Activated CD4-positive, alpha-beta memory T cell treated with anti-CD3 and anti-CD28 coated beads for 36 hours (primary cell): ENCODE data around the gene KAT6B. TPM values are rescaled to one million over a fixed set of nuclear protein-coding genes. Genes with fewer than 3 reads are reported as not detected.

ENCODE experiments used
- CTCF ChIA-PET: fragments of 350-600 bp; sonication (Branson Sonifier 250); formaldehyde crosslinking; loops from one replicate; lab custom pipeline; 2021; ENCODE audit warnings: antibody characterized with exemption, inconsistent platforms; lab: Charles Lee
- POLR2A ChIA-PET: fragments of 350-600 bp; sonication (Branson Sonifier 250); formaldehyde crosslinking; loops from one replicate; lab custom pipeline; 2021; ENCODE audit warnings: antibody characterized with exemption; lab: Charles Lee
- DNase-seq: peaks from one replicate; pipeline ENCODE4 v3.0.0-alpha.2; 2020
- H3K27ac Mint-ChIP-seq: one replicate; pipeline ENCODE4 v1.8.0; 2021; ENCODE audit warnings: mixed read lengths
- H3K27me3 Mint-ChIP-seq: one replicate; pipeline ENCODE4 v1.8.0; 2021; ENCODE audit warnings: mixed read lengths
- H3K36me3 Mint-ChIP-seq: one replicate; pipeline ENCODE4 v1.8.0; 2021; ENCODE audit warnings: mixed read lengths
- H3K4me1 Mint-ChIP-seq: one replicate; pipeline ENCODE4 v1.8.0; 2021; ENCODE audit warnings: low read depth, mixed read lengths
- H3K4me3 Mint-ChIP-seq: one replicate; pipeline ENCODE4 v1.8.0; 2021; ENCODE audit warnings: mild to moderate bottlenecking, mixed read lengths
- H3K9me3 Mint-ChIP-seq: one replicate; pipeline ENCODE4 v1.8.0; 2021; ENCODE audit warnings: mixed read lengths
- intact Hi-C: fragments of 100-400 bp; cut with micrococcal nuclease; formaldehyde crosslinking; loops from one replicate; pipeline ENCODE4 v1.15.1; 2023
- total RNA-seq, 2 experiments: library from RNA; stranded (reverse); gene quantifications; one replicate each; pipeline ENCODE4 v1.2.3, GENCODE V29; 2021

The KAT6B gene
- total RNA-seq, 2 experiments from 2014 or later = 17.4 to 20.5 TPM

GRCh38 chr10:74988054-74988775 is 161.8 kb downstream of the KAT6B start:
- Mint-ChIP-seq H3K27ac (no peak overlapping the region), H3K36me3 (peaks cover 14% of the 10 kb centered on the region), H3K4me3 (no peak overlapping the region), H3K4me1 (peaks cover 9% of the 10 kb centered on the region), H3K9me3 (no peaks in the 10 kb centered on the region), H3K27me3 (no peaks in the 10 kb centered on the region)
- DNase-seq = no peak
- POLR2A ChIA-PET = no interaction called here
- intact Hi-C loops = no loop called here
- CTCF ChIA-PET = interaction anchor here (0.8 kb wide), 1 partner anchor 163 kb away, joined by 3 read pairs; no protein-coding TSS in a partner anchor

- POLR2A ChIA-PET = no interaction called here
- Mint-ChIP-seq H3K4me3 (no peak overlapping the region), H3K27me3 (no peaks in the 10 kb centered on the region), H3K27ac (no peak overlapping the region), H3K4me1 (peaks cover 9% of the 10 kb centered on the region), H3K9me3 (no peaks in the 10 kb centered on the region), H3K36me3 (peaks cover 14% of the 10 kb centered on the region)
- intact Hi-C loops = no loop called here
- CTCF ChIA-PET = interaction anchor here (0.8 to 1.0 kb wide), 2 partner anchors 32 to 164 kb away, joined by 3 read pairs; no protein-coding TSS in a partner anchor
- DNase-seq = no peak
Observed at GRCh38 chr10:74988832-74989561, 162.6 kb downstream of the KAT6B start.

- Mint-ChIP-seq H3K4me1 (peaks cover 17% of the 10 kb centered on the region), H3K36me3 (peaks cover 19% of the 10 kb centered on the region), H3K27me3 (no peaks in the 10 kb centered on the region), H3K9me3 (no peaks in the 10 kb centered on the region), H3K27ac (no peak overlapping the region), H3K4me3 (no peak overlapping the region)
- POLR2A ChIA-PET = interaction anchor here (1.2 kb wide), 1 partner anchor 13 kb away, joined by 4 read pairs; no protein-coding TSS in a partner anchor
- CTCF ChIA-PET = interaction anchor here (0.7 to 1.3 kb wide), 2 partner anchors 12 to 159 kb away, joined by 3 to 4 read pairs; no protein-coding TSS in a partner anchor
- no peak for DNase-seq
- intact Hi-C loops = no loop called here
Observed at GRCh38 chr10:74991435-74991834, 165.0 kb downstream of the KAT6B start.

- Mint-ChIP-seq H3K36me3 (peaks cover 19% of the 10 kb centered on the region), H3K27me3 (no peaks in the 10 kb centered on the region), H3K9me3 (no peaks in the 10 kb centered on the region), H3K4me1 (peaks cover 17% of the 10 kb centered on the region), H3K4me3 (no peak overlapping the region), H3K27ac (no peak overlapping the region)
- intact Hi-C loops = no loop called here
- CTCF ChIA-PET = no interaction called here
- POLR2A ChIA-PET = no interaction called here
- no peak for DNase-seq
Observed at GRCh38 chr10:74992068-74992467, 165.7 kb downstream of the KAT6B start.

- Mint-ChIP-seq H3K27ac (no peak overlapping the region), H3K27me3 (no peaks in the 10 kb centered on the region), H3K4me3 (no peak overlapping the region), H3K4me1 (peaks cover 12% of the 10 kb centered on the region), H3K9me3 (no peaks in the 10 kb centered on the region), H3K36me3 (peaks cover 13% of the 10 kb centered on the region)
- ChIA-PET POLR2A (no interaction called here), CTCF (no interaction called here)
- no peak for DNase-seq
- intact Hi-C loops = no loop called here
Observed at GRCh38 chr10:74993649-74994048, 167.2 kb downstream of the KAT6B start.

- POLR2A ChIA-PET = no interaction called here
- H3K4me3 Mint-ChIP-seq = no peak overlapping the region
- CTCF ChIA-PET = interaction anchor here (0.7 kb wide), 1 partner anchor 133 kb away, joined by 3 read pairs; no protein-coding TSS in a partner anchor
- H3K4me1 Mint-ChIP-seq = peaks cover 13% of the 10 kb centered on the region
- no peaks in the 10 kb centered on the region for H3K9me3 Mint-ChIP-seq
- no peak overlapping the region for H3K27ac Mint-ChIP-seq
- peaks cover 12% of the 10 kb centered on the region for H3K36me3 Mint-ChIP-seq
- H3K27me3 Mint-ChIP-seq = no peaks in the 10 kb centered on the region
- intact Hi-C loops = no loop called here
- no peak for DNase-seq
Observed at GRCh38 chr10:74994854-74995253, 168.5 kb downstream of the KAT6B start.

- Mint-ChIP-seq H3K4me1 (peaks cover 21% of the 10 kb centered on the region), H3K4me3 (no peak overlapping the region), H3K27ac (no peak overlapping the region), H3K36me3 (peaks cover 12% of the 10 kb centered on the region), H3K27me3 (no peaks in the 10 kb centered on the region), H3K9me3 (no peaks in the 10 kb centered on the region)
- DNase-seq = no peak
- CTCF ChIA-PET = no interaction called here
- intact Hi-C loops = no loop called here
- POLR2A ChIA-PET = no interaction called here
Observed at GRCh38 chr10:74995806-74996205, 169.4 kb downstream of the KAT6B start.

- Mint-ChIP-seq H3K9me3 (no peaks in the 10 kb centered on the region), H3K27me3 (no peaks in the 10 kb centered on the region), H3K4me1 (peaks cover 29% of the 10 kb centered on the region), H3K36me3 (peaks cover 12% of the 10 kb centered on the region), H3K4me3 (no peak overlapping the region), H3K27ac (no peak overlapping the region)
- CTCF ChIA-PET = no interaction called here
- intact Hi-C loops = no loop called here
- POLR2A ChIA-PET = no interaction called here
- no peak for DNase-seq
Observed at GRCh38 chr10:74997163-74997562, 170.8 kb downstream of the KAT6B start.

GRCh38 chr10:75000748-75001321 is 174.4 kb downstream of the KAT6B start:
- ChIA-PET CTCF (interaction anchor here (1.2 to 2.7 kb wide), 2 partner anchors 12 to 19 kb away, joined by 5 to 10 read pairs; no protein-coding TSS in a partner anchor), POLR2A (interaction anchor here (1.6 kb wide), 1 partner anchor 13 kb away, joined by 5 read pairs; no protein-coding TSS in a partner anchor)
- Mint-ChIP-seq H3K4me1 (peaks cover 23% of the 10 kb centered on the region), H3K27ac (peak overlapping the region; percentile 63), H3K27me3 (no peaks in the 10 kb centered on the region), H3K36me3 (peaks cover 7% of the 10 kb centered on the region), H3K9me3 (no peaks in the 10 kb centered on the region), H3K4me3 (peak overlapping the region; percentile 4)
- DNase-seq = peak; percentile 46
- intact Hi-C loops = loop anchor here (5.0 kb wide), 1 partner anchor 104 kb away; no protein-coding TSS in a partner anchor

GRCh38 chr10:75001715-75002350 is 175.4 kb downstream of the KAT6B start:
- H3K27ac Mint-ChIP-seq = peak overlapping the region; percentile 54
- CTCF ChIA-PET = interaction anchor here (0.5 to 2.7 kb wide), 4 partner anchors 11 to 264 kb away, joined by 3 to 10 read pairs (median 4); no protein-coding TSS in a partner anchor
- peaks cover 2% of the 10 kb centered on the region for H3K36me3 Mint-ChIP-seq
- DNase-seq = no peak
- no peak overlapping the region for H3K4me3 Mint-ChIP-seq
- H3K4me1 Mint-ChIP-seq = peaks cover 23% of the 10 kb centered on the region
- H3K27me3 Mint-ChIP-seq = no peaks in the 10 kb centered on the region
- POLR2A ChIA-PET = interaction anchor here (1.6 kb wide), 1 partner anchor 12 kb away, joined by 5 read pairs; no protein-coding TSS in a partner anchor
- intact Hi-C loops = loop anchor here (5.0 kb wide), 1 partner anchor 105 kb away; no protein-coding TSS in a partner anchor
- no peaks in the 10 kb centered on the region for H3K9me3 Mint-ChIP-seq

GRCh38 chr10:75002351-75002725 is 175.9 kb downstream of the KAT6B start:
- Mint-ChIP-seq H3K27ac (peak overlapping the region; percentile 54), H3K36me3 (peaks cover 5% of the 10 kb centered on the region), H3K4me1 (peaks cover 27% of the 10 kb centered on the region), H3K27me3 (no peaks in the 10 kb centered on the region), H3K4me3 (no peak overlapping the region), H3K9me3 (no peaks in the 10 kb centered on the region)
- intact Hi-C loops = loop anchor here (5.0 kb wide), 1 partner anchor 105 kb away; no protein-coding TSS in a partner anchor
- ChIA-PET POLR2A (interaction anchor here (1.6 kb wide), 1 partner anchor 11 kb away, joined by 5 read pairs; no protein-coding TSS in a partner anchor), CTCF (interaction anchor here (0.5 to 2.7 kb wide), 2 partner anchors 18 to 264 kb away, joined by 3 to 10 read pairs; no protein-coding TSS in a partner anchor)
- DNase-seq = no peak
